EL (cell line): Measurements from ENCODE around the gene MSI2.

Experiments
- DNase-seq: peaks from one replicate; pipeline ENCODE4 v3.0.0-alpha.2; 2016

MSI2 gene

DNA sequence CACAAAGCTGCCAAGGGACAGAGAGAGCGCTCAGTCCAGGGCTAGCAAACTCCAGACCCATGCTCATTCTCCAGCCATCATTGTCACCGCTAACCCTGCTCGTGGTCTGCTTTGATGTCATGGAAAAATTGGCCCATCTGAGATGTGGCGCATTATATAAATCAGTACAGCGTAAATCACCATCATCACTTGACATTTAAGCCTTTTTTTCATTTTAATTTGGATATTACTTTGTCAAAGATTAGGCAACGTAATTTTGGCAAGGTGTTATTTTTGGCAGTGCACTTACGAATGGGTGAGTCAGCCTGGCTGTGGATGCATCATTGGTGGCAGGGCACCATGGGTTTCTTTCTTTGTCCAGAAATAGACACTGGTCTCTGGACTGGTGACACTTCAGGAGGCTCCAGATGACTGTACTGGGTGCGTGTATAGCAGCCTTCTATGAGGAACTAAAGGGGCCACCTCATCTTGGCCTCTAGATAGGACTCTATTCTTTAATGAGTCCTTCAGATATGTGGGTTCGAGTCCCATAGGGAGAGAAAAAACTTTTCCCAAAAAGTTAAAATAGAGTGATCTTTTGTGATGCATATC is 166.3 kb downstream of the MSI2 start:
- peak; percentile 53 for DNase-seq

DNA sequence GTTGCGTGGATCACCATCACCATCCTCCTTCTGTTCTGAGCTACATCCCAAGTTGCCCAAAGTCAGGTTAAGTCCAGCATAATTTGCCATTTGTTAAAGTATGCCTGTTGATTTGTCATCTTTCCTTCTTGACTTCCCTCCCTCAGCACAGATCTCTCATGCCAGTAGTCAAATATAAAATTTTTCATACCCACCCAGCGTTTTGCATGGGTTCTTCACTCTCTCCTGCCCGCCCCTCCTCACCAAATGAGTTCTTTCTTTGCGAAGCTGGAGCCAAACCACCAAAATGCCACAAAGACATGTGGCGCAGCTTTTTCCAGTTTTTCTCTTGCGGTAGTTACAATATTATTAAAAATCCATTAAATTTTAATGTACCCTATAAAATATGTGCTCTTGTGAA is 167.2 kb downstream of the MSI2 start:
- DNase-seq: no peak

GRCh38 chr17:57424273-57424672 is 167.9 kb downstream of the MSI2 start:
- DNase-seq: no peak

- peak; percentile 56 for DNase-seq
Observed at GRCh38 chr17:57424777-57425188, 168.5 kb downstream of the MSI2 start.

DNA sequence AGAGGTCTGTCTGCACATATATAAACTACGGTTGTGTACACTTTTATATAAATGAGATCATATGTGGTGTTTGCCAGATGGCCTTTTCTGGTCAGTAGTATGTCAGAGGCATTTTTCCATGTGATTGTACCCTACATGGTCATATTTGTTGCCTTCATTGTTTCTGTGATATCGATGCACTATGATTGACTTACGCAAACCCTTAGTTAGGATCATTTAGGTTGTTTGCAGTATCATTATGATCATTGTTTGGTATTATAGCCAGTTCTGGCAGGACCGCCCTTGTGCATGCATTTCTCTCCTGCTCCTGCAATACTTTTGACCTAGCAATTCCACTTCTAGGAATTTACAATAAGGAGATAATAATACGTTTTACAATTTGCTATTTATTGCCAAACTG is 169.1 kb downstream of the MSI2 start:
- DNase-seq: no peak

GRCh38 chr17:57425903-57426880 is 169.9 kb downstream of the MSI2 start:
- no peak for DNase-seq

DNA sequence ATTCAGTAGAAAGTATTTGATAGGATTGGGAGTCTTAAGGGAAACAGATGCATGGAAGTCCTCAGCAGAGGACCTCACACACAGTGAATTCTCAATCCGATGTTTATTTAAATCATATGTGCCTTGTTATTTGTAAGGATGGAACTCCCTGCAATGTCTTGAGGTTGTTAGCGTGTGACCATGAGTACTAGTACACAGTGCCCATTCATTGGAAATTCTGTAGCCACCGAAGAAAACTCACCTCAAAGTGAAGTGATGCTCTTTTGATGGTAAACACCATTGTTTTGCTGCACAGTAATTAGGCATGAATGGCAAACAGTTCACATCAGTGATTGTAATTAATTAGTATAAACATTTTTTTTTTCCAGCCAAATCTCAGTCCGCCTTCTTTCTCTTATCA is 173.6 kb downstream of the MSI2 start:
- no peak for DNase-seq

DNA sequence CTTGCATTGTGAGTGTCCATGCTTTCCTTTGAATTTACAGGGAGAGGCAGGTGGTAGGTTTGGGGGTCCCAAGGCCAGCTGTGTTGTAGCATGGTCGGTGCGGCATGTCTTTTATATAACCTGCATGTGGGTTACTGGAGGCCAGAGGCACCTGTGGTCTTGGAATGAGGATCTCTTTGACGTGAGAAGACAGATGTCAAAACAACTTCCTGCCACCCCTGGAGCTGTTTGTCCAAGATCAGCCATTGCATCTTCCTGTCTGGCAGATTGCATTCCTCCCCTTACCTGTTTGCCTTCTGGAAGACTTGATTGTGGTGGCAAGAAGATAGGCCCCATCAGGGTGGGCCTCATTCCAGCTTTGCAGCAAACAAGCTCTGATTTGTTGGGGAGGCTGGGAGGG is 175.1 kb downstream of the MSI2 start:
- no peak for DNase-seq

DNA sequence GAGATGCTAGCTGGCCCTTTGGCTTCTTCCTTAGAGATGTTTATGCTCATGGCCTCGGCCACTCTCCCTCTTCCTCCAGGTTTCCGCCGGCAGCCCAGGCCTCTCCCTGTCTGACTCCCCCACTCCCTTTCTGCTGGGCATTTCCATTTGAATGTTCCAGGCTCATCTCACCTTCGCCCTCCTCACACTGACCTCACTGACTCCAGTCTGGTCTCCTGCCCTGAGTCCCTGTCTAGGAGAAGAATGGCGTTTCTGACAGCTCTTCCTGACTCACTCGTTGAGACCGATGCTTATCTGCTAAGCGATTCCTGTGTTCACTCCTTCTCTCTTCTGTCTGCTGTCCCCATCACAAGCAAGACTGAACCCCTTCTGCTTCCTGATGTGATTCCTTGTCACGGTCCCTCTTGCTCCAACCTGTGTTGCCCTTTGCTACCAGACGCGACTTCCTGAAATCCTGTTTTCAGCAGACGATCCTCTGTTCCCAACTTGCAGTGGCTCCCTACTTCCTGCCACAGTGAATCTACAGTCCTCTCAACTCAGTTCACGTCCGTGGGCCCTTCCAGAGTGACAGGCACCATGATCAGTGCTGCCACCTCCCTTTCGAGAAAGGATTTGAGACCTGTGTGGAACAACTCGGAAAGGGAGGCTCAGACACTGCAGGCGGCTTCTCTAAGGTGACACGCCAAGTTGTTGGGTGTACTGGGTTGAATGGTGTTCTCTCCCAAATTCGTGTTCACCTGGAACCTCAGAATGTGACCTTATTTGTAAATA is 176.4 kb downstream of the MSI2 start:
- no peak for DNase-seq

DNA sequence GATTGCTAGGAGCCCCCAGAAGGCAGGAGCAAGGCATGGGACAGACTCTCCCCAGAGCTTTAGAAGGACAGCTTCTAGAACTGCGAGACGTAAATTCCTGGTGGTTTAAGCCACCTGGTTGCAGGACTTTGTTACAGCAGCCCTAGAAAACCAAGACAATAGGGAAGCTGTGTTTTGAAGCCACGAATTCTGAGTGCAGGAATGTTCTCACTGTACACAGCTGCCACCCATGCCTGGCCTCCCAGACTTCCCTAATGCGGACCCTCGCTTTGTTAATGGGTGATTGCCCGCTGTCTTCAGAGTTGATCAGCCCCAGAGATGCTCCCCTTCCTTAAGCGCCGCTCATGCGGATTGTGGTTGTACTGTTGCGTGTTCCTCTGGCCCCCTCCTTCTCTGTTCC is 177.1 kb downstream of the MSI2 start:
- DNase-seq: no peak

- no peak for DNase-seq
Observed at GRCh38 chr17:57434361-57434760, 178.0 kb downstream of the MSI2 start.

GRCh38 chr17:57436565-57436964 is 180.2 kb downstream of the MSI2 start:
- no peak for DNase-seq

GRCh38 chr17:57438066-57438731 is 181.9 kb downstream of the MSI2 start:
- DNase-seq: no peak

GRCh38 chr17:57439651-57440050 is 183.3 kb downstream of the MSI2 start:
- DNase-seq: no peak

DNA sequence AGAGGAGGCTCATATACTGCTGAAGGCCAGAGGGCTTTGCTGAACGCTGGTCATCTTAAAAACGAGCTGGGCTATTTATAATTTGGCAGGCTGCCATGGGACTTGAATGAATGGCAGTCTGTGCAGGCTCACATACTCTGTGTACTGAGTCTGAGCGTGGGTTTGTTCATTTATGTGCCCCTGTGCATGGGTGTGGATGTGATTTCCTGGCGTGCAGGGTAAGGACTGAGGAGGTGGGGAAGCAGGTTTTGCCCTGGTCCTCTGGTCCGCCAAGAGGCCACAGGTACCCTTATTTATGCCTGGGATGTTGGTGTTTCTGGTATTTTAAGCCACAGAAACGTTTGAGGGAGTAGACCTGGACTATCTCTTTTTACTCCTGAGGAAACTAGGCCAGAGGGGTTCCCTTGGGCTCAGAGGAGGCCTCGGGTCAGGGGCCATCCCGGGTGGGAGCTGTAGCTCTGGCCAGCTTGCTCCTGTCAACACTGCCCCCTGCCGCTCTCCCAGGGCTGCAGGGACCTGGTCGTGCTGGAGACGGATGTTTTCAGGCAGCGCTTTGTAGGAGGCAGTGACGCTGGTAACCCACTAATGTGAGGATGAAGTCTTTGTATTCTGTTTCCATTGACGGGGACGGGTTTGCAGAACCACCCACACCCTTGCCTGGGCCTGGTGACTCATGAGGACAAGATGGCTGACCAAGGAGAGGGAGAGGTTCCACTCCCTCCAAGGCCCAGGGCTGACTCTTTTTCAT is 184.4 kb downstream of the MSI2 start:
- DNase-seq: peak; percentile 56

DNA sequence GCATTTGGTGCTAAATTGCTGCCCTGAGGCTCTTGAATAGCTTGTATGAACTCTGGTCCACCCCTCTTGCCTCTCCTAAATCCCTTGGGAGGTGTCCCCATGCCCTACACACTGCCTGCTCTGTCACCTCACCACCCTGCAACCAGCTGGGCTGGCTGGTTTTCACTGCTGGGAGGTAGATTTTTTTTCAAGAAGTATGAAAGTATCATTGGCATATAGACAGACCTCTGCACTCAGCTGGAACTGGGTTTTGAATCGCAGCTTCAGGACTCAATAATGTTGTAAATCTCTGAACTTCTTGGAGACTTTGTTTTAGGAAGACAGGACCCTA is 184.9 kb downstream of the MSI2 start:
- no peak for DNase-seq

DNA sequence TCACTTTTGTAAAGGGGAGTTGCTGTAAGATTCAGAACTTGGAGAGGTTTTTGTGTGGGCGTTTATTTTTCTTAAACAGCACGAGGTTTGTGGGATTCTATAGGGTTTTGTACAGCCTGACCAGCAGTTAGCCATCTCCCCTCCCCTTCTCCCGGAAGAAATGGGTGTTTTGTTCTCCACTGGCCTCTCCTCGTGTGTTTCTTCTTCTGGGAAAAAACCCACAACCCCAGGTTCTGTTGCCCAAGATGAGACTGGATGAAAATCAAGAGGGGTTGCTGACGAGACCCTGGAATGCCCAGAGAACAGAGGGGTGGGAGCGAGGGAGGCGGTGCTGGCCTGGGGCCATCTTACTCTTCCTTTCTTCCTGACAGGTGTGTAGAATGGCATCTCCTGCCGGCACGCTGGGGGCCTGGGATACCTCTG is 186.1 kb downstream of the MSI2 start:
- no peak for DNase-seq

GRCh38 chr17:57442914-57443571 is 186.7 kb downstream of the MSI2 start:
- peak; percentile 28 for DNase-seq

DNA sequence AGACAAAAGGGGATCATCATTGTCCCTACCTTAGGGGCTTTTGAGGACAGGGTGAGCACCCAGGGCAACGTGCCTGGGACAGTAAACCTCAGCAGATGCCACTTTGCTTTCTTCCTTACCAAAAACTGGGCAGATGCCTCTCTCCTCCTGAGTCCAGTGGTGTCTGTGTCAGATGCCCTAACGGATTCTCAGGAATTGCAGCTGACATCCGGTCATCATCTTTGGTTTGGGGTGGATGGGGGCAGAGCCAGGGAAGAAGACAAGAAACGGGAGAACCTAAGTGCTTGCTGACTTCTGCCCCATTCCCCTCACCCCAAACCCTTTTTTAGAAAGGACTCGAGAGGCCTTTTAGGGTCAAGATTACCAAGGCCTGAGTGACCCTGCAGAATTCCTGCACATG is 187.5 kb downstream of the MSI2 start:
- no peak for DNase-seq

DNA sequence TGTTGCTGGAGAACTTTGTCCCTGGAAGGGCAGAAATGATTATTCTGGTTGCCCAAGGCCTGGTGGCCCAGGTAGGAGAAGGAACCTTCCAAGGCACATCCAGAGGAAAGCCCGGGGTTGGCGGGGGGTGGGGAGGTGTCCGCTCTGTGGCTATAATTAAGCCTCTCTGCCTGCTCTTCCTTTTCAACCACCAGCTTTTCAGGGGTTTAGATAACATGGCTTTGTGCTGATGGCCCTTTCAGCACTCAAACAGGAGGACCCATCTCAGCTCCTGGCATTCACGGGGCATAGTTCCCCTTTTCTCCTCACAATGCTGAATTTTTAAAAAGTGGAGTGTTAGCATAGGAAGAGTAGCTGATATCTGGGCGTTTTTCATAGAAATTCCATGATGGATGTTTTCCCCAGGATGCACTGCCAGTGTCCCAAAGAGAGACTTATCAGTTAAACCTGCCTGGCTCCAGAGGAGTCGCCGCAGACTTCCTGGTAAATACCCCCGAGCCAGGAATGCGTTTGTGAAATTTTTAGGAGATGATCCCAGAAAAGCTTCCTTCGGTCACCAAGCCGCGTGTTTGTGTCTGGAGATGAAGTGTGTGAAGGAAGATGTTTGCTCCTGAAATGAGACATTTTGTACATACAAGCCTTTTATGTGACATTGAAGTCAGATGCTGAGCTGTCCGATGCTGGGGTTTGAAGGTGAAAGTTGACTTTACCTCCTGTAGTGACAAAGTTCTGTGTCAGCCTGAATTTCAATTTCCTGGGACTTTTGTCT is 188.5 kb downstream of the MSI2 start:
- DNase-seq: peak; percentile 50
